HG03280 (cell line): Measurements from ENCODE around the gene TAC1.
"Not testable (repeated sequence)": the region's sequence is repeated elsewhere in the genome, so short reads cannot be mapped to it uniquely, and the experiment has no call there.

Experiments used
- ATAC-seq: cut with Tn5 transposase; IDR thresholded peaks from one replicate; pipeline ENCODE4 v1.9.1; 2021; ENCODE audit warnings: mild to moderate bottlenecking, moderate library complexity; ENCODE audit not compliant: unreplicated experiment

Gene TAC1

DNA sequence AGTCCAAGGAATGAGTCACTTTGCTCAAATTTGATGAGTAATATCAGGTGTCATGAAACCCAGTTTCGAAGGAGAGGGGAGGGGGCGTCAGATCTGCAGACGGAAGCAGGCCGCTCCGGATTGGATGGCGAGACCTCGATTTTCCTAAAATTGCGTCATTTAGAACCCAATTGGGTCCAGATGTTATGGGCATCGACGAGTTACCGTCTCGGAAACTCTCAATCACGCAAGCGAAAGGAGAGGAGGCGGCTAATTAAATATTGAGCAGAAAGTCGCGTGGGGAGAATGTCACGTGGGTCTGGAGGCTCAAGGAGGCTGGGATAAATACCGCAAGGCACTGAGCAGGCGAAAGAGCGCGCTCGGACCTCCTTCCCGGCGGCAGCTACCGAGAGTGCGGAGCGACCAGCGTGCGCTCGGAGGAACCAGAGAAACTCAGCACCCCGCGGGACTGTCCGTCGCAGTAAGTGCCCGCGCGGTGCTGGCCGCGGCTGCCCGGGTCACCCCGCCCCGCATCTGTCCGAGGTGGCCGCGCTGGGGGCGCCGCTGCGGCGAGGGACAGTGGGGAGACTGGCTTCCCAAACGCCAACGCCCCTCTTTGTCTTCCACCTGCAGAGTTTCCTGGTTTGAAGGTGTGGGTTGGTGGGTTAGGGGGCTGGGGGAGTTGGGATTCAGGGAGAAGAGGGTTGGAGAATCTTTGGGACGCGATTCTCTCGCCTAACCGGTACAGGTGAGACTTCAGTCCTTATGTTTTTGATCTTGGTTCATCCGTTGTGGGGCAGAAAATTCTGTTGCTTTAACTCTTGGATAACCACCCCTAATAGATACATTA is at the start of gene TAC1:
Gene TAC1, plus strand, starts transcription at position 351 of the 829 bp plus-strand sequence. CDS start 527 bp downstream, outside the sequence.
- no peak for ATAC-seq

DNA sequence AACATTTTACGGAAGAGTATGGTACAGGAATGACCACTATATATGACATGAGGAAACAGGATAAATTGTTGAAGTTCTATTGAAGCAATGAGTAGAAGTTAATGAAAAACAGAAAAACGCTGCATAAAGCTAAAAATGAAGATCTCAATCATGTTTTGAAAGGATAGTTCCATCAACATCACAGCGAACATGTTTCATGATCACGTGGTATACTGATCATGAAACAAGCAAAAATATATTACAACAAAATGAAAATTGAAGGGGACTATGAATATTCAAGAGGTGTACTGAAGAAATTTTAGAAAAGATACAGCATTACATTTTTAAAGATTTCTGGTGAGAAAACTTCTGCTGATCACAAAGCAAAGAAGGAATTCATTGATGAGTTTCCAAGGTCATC is 45.9 kb upstream of the TAC1 start:
- ATAC-seq = no peak

DNA sequence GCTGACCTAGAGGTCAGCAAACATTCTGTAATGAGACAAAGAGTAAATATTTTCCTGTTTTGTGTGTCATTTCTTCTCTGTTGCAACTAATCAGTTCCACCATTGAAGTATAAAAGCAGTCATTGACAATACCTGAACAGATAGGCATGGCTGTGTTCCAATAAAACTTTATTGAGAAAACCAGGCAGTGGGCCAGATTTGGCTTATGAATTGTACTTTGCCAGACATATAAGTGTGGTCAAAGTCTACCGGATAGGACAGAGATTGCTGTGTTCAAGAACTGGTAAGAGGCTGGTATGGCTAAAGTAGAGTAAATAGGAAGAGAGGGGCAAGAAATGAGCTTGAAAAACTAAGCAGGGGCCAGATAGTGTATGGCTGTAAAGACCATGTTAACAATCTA is 38.3 kb upstream of the TAC1 start:
- ATAC-seq = no peak

DNA sequence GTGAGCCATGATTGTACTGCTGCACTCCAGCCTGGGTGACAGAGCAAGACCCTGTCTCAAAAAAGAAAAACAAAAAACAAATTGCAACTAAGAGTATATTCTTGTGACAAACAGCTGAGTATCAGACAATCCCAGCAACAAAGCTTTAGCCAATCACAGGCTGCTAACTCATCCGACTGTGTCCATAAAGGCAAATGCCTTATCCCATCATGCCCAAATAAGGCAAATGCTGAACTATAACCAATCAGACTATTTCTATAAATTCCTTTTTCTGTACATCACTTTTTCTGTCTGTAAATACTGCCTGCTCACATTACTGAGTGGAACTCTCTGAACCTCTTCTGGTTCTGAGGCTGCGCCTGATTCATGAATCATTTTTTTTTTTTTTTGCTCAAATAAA is 37.5 kb upstream of the TAC1 start:
- no peak for ATAC-seq

- ATAC-seq = no peak
Observed at GRCh38 chr7:97697396-97697795, 34.5 kb upstream of the TAC1 start.

- ATAC-seq = no peak
Observed at GRCh38 chr7:97722386-97722785, 9.5 kb upstream of the TAC1 start.

- ATAC-seq = no peak
Observed at GRCh38 chr7:97732565-97733275, 834 bp downstream of the TAC1 start.

DNA sequence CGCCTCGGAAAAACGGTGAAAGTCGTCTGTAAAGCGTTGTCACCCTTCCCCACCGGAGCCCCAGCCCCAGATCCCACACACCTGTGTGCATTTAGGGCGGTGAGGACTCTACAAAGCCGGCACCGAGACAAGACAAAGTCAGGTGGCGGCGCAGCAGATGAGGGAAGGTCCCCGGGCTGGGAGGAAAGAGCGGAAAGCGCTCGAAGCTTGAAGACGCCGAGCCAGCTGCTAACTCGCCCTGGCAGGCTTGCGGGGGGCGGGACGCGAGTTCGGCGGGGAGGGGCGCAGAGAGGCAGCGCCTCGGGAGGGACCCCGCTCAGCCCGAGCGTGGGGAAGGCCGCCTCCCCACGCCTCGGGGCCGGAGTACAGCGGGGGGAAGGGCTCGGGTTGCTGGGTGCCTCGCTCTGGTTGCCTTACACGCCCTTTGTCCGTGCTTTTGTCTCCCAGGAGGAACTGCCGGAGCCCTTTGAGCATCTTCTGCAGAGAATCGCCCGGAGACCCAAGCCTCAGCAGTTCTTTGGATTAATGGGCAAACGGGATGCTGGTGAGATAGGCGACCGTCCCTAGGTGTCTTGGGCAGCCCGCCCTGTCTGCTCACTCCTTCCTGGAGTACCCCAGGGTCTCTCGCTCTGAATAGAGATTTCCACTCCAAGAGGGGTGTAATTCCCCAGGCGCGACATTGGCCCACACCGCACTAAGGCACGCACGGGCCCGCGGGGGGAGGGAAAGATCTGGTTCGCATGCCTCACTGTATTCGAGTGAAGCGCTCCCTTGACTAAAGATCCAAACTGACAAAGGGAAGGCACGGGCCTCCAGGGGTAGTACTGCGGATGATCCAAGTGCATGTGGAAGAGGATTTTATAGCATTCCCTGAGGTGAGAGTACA is 1.6 kb downstream of the TAC1 start:
- no peak for ATAC-seq

GRCh38 chr7:97734255-97734654 is 2.4 kb downstream of the TAC1 start:
- no peak for ATAC-seq

GRCh38 chr7:97735075-97735474 is 3.2 kb downstream of the TAC1 start:
- ATAC-seq = no peak

DNA sequence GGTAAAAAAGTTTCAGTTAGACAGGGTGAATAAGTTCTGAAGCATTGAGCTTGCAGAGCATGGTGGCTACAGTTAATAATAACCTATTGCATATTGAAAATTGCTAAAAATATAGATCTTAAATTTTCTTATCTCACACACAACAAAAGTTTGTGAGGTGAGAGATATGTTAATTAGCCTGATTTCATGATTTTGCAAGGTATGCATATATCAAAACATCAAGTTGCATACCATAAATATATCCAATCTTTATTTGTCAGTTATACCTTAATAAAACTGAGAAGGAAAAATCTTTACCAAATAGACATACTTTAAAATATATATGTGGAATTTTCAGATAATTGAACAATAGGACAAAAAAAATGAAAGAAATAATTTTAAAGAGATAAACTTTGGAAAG is 16.6 kb downstream of the TAC1 start:
- ATAC-seq = no peak

- ATAC-seq = no peak
Observed at GRCh38 chr7:97751566-97751965, 19.7 kb downstream of the TAC1 start.

DNA sequence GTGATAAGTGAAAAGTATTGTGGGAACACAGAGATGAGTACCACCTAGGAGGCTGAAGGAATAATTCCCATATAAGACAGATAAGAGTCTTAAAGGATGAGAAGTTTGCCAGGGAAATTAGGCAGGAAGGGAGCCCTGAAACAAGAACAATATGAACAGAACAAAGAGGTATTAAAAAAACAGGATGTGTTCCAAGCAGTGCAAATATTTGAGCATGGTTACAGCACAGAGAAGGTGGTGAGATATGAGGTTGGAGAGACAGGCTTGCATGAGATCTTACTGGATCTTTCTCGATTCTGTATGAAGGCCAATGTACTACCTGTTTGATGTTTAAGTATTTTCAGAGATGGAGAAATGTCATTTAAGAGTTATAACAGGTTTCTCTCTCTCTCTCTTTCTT is 20.3 kb downstream of the TAC1 start:
- ATAC-seq = no peak

GRCh38 chr7:97757824-97758223 is 25.9 kb downstream of the TAC1 start:
- no peak for ATAC-seq

- no peak for ATAC-seq
Observed at GRCh38 chr7:97770850-97771249, 39.0 kb downstream of the TAC1 start.

GRCh38 chr7:97771576-97771975 is 39.7 kb downstream of the TAC1 start:
- no peak for ATAC-seq

DNA sequence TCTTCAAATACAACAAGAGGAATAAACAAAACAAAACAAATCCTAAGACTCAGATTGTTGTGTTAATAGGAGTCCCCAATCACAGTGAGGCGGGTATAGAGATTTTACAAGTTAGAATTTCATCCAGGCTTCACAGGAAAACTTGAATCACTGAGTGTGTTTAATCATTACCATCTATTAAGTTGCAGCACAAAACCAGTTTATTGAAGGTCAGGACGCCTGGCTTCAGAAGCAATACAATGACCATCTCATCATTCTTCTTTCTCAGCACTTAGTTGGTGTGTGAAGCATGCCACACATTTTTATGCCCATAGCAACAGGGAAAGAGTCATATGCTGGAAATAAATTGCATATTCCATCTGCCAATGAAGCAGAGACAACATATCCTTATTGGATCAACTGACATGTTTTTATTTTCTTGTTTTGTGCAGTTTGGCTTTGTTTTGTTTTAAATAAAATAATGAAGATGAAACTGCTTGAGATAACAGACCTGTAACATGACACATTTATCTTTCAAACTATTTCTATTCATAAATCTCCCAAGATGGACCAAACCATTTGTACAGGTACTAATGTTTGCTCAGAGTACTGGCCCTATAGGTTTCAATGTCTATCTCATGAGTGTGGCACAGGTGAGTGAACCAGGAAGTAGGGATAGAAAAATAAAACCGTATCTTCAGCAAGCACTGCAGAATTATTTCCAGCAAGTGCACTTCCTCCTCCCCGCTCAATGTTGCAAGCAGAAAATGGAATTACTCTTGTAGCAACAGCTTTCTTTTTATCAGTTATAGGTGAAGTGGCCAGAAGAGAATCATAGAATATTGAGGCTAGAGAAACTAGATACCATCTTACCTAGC is 40.4 kb downstream of the TAC1 start:
- no peak for ATAC-seq

DNA sequence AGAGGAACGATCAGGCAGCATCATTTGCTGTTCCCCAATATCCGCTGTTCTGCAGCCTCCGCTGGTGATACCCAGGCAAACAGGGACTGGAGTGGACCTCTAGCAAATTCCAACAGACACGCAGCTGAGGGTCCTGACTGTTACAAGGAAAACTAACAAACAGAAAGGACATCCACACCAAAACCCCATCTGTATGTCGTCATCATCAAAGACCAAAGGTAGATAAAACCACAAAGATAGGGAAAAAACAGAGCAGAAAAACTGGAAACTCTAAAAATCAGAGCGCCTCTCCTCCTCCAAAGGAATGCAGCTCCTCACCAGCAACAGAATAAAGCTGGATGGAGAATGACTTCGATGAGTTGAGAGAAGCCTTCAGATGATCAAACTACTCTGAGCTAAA is 54.5 kb downstream of the TAC1 start:
- ATAC-seq = not testable (repeated sequence)
